GM12874 (cell line): ENCODE measurements around the gene PHF19.

Source experiments
- TF ChIP-seq, protein P1 (sequence below): IDR thresholded peaks from 2 replicates; pipeline ENCODE4 v1.5.1; 2011; ENCODE audit warnings: low read depth, mild to moderate bottlenecking, control low read depth, low read length, moderate library complexity; ENCODE audit not compliant: insufficient read depth

Gene PHF19

DNA sequence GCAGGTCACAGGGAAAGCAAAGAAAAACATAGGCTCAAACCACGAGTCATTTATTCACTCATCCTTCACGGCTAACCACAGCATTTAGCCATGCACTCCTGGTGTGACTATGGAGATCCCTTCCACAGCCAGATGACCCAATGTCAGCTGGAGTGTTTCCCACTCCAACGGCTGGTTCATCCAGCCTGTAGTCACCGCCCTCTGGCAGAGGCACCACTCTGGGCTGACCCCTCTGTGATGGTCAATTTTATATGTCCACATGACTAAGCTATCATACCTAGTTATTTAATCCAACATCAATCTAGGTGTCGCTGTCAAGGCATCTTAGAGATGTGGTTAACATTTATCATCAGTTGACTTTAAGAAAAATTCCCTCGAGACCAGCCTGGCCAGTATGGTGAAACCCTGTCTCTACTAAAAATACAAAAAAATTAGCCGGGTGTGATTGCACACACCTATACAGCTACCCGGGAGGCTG lies 9.5 kb upstream of the PHF19 start:
- TF ChIP-seq, protein P1, sequence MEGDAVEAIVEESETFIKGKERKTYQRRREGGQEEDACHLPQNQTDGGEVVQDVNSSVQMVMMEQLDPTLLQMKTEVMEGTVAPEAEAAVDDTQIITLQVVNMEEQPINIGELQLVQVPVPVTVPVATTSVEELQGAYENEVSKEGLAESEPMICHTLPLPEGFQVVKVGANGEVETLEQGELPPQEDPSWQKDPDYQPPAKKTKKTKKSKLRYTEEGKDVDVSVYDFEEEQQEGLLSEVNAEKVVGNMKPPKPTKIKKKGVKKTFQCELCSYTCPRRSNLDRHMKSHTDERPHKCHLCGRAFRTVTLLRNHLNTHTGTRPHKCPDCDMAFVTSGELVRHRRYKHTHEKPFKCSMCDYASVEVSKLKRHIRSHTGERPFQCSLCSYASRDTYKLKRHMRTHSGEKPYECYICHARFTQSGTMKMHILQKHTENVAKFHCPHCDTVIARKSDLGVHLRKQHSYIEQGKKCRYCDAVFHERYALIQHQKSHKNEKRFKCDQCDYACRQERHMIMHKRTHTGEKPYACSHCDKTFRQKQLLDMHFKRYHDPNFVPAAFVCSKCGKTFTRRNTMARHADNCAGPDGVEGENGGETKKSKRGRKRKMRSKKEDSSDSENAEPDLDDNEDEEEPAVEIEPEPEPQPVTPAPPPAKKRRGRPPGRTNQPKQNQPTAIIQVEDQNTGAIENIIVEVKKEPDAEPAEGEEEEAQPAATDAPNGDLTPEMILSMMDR, result no peak

DNA sequence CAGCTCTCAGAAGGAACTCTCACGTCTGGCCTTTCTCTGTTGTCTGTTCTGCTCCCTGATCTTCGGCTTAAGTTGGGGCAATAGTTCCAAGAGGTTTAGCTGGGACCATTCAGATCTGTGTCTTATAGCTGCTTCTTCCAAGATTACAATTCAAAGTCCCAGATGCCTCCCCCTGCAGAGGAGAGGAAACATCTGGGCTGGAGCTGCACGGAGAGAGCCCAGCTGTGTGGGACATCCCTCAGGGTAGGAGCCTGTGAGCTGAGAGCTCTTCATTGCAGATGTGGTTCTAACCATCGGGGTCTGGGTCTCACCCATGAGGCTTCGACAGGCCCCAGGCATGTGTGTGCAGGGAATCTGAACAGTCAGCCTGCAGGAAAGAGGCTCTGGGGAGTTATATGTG lies 9.0 kb upstream of the PHF19 start:
- TF ChIP-seq, protein P1, result no peak

DNA sequence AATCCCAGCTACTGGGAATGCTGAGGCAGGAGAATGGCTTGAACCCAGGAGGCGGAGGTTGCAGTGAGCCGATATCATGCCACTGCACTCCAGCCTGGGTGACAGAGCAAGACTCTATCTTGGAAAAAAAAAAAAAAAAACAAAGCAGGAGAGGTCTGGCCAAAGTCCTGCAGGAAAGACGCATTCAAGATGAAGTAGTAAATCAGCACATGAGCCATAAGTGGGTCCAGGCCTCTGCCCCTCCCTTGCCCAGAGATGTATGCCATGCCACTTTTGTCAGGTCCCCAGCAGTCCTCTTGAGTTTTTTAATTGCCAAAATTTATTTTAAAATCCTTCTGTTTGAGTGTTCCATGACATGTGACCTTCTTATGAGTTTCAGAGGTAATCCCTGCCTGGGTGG lies 8.5 kb upstream of the PHF19 start:
- TF ChIP-seq, protein P1, result no peak

DNA sequence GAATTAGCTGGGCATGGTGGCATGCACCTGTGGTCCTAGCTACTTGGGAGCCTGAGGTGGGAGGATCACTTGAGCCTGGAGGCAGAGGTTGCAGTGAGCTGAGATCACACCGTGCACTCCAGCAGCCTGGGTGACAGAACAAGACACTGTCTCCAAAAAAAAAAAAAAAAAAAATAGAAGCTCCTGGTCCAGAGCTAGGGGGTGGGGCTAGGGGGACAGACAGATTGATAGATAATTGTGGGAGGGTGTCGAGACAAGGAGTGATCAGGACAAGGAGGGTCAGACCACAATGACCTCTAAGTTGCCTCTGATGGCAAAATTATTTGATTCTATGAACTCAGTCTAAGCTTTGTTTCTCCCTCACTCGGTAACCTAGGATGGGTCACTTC lies 6.6 kb upstream of the PHF19 start:
- TF ChIP-seq, protein P1, result no peak

DNA sequence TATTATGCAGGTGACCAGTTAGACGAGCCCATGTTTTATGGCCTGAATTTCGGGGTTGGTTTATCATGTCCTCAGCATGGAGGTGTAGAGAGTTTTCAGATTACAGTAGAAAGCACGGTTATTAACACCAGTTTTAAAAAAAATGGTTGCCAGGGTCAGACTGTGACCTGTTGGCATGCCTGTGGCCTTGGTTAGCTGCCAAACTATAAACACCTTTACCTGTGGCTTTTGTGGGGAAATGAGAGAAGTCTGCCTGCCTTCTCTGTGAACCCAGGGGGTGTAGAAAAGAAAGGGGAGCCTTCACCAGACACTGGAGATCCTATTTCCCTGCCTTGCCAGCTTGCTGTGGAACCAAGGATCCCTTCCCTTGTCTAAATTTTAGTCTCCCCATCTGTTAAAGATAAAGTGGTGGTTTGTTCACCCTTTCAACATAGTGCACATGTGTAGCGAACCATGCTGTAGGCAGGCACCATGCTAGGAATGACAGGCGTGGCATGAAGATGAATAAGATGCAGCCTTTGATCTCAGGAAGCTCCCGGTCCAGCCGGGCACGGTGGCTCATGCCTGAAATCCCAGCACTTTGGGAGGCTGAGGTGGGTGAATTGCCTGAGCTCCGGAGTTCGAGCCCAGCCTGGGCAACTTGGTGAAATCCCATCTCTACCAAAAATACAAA lies 6.1 kb upstream of the PHF19 start:
- TF ChIP-seq, protein P1, result no peak

DNA sequence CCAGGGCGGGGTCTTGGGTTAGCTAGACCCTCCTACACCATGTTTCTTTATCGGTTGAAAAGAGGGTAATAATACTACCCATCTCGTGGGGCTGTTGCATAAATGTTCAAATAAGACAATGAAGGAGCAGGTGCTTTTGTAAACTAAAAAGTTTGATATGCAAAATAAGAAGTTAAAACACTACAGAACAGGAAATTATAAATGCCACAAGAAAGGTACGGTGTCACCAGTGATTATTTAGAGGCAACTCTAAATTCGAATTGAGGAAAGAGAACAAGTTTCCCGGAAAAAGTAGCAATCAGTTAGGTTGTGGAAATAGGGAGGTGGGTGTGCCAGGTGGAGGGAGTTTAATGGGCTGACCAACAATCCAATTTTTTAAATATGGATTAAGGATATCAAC lies 2.5 kb upstream of the PHF19 start:
- TF ChIP-seq, protein P1, result no peak

DNA sequence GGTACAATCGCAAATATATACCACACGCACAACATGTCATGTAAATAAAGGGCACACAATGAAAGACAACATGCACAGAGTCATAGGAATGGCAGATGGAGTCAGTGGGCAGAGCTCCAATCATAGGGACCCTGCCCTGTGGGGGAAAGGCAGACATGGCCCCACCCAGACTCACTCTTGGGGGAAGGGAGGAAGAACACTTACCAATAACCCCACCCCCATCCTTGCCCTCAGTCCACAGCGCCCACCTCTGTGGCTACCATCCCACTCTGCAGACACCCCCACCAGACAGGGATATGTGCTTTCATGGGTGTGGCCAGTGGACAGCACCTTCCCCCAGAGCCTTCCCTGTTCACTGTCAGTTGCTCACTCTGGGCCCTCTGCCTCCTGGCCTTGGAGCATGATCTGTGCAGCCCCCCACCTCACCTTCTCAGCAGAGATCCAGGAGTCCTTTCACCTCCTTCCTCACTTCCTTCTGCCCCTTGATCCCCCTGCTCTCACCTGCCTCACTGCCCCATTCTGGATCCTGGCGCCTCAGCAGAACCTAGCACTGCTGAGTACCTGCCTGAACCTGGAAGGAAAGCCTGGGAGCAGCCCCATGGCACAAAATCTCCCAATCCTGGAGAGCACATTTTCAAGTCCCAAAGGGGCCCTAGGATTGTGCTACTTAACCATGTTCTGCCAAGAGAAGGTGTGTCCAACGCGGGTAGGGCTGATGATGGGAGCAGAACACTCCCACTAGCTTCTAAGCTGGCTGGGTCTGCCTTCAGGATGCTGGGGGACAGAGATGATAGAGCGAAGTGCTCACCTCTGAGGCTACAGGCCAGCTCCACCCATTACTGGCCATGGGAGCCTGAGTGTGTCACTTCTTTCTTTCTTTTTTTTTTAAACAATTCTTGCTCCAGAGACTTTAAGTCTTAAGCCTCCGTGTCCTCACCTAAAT lies 1.5 kb upstream of the PHF19 start:
- TF ChIP-seq, protein P1, result no peak
